G401 (cell line): Measurements from ENCODE around the gene FXYD6. TPM values are rescaled to one million over a fixed set of nuclear protein-coding genes. Genes with fewer than 3 reads are reported as not detected.
"Not testable (repeated sequence)": the region's sequence is repeated elsewhere in the genome, so short reads cannot be mapped to it uniquely, and the experiment has no call there.

Source experiments
- DNase-seq: peaks from one replicate; pipeline ENCODE4 v3.0.0-alpha.2; 2015; ENCODE audit warnings: low spot score
- in situ Hi-C: cut with HindIII; loops from 2 replicates; pipeline ENCODE4 v1.10.0; 2016; ENCODE audit warnings: low sequenced_read_pairs, mixed read lengths
- total RNA-seq: library from RNA; depleted of rRNA; stranded (reverse); fragments of >200 nt; shearing (Covaris generic); gene quantifications from 2 replicates; pipeline ENCODE4 v1.2.3, GENCODE V29; 2014; rRNA removed

FXYD6 gene
- total RNA-seq: not detected in 2 replicates

DNA sequence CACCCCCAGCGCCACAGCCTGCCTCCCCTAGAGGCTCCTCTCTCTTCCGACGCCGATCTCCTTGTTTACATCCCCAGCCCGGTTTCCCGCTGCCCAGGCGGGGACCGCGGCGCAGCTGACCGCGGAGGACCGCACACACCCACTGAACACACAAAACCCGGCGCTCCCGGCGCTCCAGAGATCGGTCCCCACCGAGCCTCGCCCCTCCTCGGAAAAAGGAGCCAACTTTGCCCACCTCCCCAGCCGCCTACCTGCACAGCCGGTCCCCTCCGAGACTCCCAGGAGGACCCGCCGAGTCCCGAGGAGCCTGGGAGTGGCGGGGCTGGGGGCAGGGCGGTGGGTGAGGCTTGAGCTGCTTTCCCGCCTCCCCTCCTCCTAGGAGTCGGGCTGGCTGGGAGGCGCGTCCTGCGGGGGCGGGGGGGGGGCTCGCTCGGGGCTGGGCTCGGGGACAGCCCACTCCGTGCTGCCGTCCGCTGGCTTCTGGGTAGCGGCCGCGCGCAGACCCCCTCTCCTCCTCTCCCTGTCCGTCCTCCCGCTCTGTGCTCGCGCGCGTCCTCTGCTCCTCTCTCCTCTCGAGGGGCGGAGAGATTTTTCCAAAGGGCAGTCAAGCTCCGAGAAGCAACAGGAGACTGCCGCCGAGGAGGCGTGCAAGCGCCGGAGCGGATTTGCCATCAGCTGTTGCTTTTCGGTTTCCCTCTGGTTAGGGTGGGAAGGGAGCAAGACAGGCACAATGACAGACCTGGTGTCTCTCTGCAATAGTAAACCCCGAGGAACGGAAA, at the start of gene FXYD6:
Gene FXYD6, minus strand, starts transcription at position 318 of the 779 bp plus-strand sequence. CDS start 33,882 bp downstream, outside the sequence.
- in situ Hi-C loops: no loop called here
- peak; percentile 79 for DNase-seq

DNA sequence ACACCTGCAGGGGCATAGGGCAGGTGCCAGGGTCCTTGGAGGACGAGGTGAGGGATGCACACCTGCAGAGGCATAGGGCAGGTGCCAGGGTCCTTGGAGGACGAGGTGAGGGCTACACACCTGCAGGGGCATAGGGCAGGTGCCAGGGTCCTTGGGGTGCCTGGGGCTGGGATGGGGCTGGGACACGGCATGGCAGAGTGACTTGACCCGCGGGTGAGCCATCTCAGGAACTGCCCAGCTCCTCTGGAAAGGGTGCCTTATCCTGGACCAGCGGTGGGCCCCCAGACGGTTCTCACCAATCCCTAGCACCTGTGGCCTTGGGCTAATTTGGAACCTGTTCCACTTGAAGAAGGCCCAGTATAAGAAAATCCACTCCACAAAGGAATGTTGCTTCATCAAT, 49.7 kb upstream of the FXYD6 start:
- in situ Hi-C loops, DNase-seq: not testable (repeated sequence)

DNA sequence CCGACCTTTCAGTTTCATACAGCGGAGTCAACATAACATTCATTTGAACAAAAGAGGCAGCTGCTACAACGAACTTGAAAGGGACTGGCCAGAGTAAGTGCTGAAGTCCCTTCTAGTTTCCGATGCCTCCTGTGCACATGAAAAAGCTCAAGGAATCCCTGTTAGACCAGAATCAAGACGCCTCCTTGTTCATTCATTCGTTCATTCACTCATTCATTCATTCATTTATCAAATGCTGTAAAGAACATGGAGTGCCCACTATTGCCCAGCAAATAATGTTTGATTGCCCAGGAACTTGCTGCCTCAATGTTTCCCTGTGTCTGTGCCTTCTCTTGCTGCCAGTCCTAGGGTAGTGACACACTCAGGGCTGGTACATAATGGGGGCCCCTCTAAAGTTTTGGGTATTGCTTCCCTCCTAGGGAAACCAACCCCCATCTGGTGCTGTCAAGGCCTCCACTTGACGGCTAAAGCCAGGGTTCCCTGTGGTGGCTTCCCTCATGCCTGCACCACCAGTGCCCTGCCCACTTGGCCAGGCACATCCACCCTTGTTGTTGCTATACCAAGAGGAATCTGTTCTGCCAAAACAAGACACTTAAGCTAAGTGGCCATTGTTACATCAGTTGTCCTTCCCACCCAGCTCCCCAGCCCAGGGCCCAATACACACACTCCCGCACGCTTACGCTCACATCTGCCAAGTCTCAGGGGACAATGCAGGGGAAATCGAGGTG, 48.9 kb upstream of the FXYD6 start:
- no peak for DNase-seq
- in situ Hi-C loops: no loop called here

DNA sequence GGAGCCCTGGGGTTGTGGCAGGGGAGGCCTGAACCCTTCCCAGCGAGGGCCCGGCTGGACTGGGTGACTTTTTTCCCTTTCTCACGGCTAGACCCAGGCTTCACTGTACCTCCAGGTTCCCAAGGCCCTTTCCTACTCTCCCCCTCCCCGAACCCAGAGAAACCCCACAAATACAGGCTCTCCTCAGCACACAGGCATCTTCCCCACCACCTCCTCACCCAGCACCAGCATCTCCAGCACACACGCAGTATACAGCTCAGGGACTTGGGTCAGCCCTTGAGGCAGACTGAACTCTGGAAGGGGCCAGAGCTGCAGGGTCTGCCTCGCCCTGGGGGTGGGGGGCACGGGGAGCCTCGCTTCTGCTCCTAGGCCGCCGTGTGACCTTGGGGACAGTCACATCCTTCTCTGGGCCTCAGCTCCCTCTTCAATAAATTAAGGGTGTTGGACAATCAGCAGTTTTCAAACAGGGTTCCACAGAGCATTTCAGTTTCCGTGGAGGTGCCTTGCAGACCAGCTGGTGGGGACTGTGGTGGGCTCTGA, 48.2 kb upstream of the FXYD6 start:
- DNase-seq: no peak
- in situ Hi-C loops: no loop called here

DNA sequence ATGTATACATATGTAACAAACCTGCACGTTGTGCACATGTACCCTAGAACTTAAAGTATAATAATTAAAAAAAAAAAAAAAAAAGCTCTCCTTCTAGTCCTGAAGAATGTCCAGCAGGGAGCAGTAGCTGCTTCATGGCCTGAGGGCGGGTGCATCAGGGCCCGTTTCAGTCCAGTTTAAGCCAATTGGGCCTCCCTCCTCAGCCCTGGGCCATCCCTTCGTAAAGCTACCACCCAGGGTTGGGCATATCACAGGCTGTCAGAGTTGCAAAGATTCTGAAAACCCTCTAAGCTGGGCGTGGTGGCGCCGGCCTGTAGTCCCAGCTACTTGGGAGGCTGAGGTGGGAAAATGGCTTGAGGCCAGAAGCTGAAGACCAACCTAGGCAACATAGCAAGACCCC, 47.3 kb upstream of the FXYD6 start:
- DNase-seq: no peak
- in situ Hi-C loops: no loop called here

DNA sequence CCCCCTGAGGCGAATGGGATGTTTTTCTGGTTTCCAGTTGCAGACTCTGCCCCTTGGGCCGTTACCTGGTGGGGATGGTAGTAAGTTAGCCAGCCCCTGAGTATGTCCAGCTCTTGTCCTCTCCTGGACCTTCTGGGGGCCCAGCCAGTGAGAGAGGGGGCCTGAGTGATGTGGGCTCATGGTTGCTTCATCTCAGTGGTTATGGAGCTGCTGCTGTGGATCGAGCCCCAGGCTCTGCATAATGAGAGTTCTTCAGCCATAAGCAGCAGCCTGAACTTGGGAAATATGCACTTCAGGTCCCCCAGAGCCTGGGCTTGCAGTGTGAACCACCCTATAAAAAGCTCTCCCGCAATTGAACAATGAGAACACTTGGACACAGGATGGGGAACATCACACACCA, 46.8 kb upstream of the FXYD6 start:
- in situ Hi-C loops: no loop called here
- no peak for DNase-seq

DNA sequence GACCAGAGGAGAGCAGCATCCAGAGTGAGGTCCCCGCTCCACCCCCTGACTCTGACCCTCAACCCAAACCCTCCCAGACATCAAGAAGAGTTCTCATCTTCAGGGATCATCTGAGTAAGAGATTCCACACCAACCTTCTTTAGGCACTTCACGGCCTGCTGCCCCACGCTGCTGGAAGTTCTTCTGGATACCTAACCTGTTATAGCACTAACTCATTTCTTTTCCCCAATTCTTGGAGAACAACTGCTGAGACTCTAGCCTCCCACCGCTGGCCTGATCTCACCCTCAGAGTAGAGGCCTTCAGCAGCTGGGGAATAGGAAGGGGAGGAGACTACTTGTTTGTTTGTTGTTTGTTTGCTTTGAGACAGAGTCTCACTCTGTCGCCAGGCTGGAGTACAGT, 45.4 kb upstream of the FXYD6 start:
- in situ Hi-C loops: no loop called here

GRCh38 chr11:117921456-117921855, 45.0 kb upstream of the FXYD6 start:
- in situ Hi-C loops: no loop called here
- no peak for DNase-seq

More for the DNA sequence above, 45.4 kb upstream of the FXYD6 start:
- DNase-seq: no peak

GRCh38 chr11:117919781-117920221, 43.3 kb upstream of the FXYD6 start:
- in situ Hi-C loops: no loop called here
- no peak for DNase-seq

GRCh38 chr11:117919341-117919740, 42.9 kb upstream of the FXYD6 start:
- in situ Hi-C loops: no loop called here
- DNase-seq: no peak

DNA sequence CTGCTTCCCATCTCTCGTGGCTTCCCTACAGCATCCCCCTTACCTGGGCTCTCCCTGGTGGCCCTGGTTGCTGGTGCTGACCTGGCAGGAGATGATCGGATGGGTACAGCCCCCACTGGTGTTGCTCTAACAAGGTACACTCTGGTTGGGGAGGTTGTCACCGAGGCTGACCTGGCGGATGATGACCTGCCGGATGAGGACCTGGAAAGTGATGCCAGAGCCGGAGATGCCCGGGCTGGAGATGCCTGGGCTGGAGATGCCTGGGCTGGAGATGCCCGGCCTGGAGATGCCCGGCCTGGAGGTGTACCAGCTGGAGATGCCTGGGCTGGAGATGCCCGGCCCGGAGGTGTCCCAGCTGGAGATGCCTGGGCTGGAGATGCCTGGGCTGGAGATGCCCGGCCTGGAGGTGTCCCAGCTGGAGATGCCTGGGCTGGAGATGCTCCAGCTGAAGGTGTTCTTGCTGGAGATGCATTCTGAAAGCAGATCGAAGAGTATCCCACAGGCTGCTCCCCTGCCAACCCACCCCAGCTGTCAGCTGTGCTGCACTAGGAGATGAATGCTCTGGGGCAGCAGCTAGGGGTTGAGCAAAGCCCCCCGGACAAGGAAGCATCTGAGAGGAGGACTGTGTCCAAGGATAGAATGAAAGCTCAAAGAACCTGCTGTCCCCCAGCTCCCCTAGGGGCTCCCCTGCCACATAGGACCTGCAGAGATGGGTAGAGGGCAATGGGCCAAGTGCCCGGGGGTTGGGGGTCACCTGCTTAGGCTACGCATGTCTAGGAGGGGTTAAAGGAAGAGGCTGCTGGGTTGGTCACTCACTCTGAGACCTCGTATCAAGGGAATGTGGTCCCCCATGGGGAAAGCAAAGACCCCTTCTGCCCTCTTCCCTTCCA, 42.2 kb upstream of the FXYD6 start:
- in situ Hi-C loops: no loop called here
- no peak for DNase-seq

DNA sequence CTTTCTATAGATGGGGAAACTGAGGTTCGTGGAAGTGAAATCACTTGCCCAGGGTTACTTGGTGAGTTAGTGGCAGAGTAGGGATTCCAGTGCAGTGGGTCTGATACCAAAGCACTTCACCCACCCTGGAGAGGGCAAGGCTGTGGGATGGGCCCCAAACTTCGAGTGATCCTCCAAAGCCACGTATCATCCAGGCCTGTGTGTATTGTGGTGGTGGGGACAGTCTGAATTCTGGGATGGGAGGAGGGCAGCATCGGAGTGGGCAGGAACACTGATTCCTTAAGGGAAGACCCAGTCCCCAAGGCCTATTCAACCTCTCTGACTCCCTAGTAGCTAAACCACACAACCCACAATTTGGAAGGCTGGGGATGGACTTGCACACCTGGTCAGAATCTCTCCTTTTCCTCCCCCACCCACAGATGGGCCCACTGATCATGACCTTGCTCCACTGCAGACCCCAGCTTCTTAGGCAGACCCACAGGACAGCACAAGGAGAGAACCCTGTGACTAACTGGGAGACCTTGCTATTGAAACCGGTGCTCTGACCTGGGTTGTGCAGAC, 41.2 kb upstream of the FXYD6 start:
- no peak for DNase-seq
- in situ Hi-C loops: no loop called here

GRCh38 chr11:117916956-117917355, 40.5 kb upstream of the FXYD6 start:
- in situ Hi-C loops: no loop called here
- DNase-seq: no peak

- in situ Hi-C loops: no loop called here
- no peak for DNase-seq
These were observed 39.3 kb upstream of the FXYD6 start for GRCh38 chr11:117915672-117916235.

- DNase-seq: no peak
- in situ Hi-C loops: no loop called here
These were observed 38.6 kb upstream of the FXYD6 start for GRCh38 chr11:117914991-117915618.

DNA sequence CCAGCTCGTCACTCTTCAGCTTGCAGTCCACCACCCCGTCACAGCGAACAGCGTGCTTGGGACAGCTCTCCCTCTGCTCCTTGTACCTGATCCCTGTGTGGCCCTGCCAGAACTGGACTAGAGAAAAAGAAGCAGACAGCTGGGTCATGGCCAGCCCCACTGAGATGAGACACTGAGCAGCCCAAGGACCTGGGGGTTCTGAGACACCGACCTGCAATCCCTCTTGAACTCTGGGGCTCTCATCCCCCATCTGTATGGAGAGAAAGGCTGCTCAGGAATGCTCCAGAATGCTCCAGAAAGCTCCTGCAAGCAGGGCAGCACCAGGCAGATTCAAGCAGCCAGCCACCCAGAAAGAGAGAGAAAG, 37.9 kb upstream of the FXYD6 start:
- in situ Hi-C loops: no loop called here
- no peak for DNase-seq

GRCh38 chr11:117913736-117914397, 37.4 kb upstream of the FXYD6 start:
- in situ Hi-C loops: no loop called here
- no peak for DNase-seq

- in situ Hi-C loops: no loop called here
- DNase-seq: no peak
These were observed 36.0 kb upstream of the FXYD6 start for GRCh38 chr11:117912497-117912896.
